Stimulated activated CD8-positive, alpha-beta memory T cell treated with anti-CD3 and anti-CD28 coated beads, Interleukin-12 subunit alpha, Interleukin-12 subunit beta, amount 100 ng/mL, for 4 hours (primary cell): ENCODE data around the gene SLC1A4.

Source experiments
- DNase-seq: peaks from one replicate; pipeline ENCODE4 v3.0.0-alpha.2; 2020; ENCODE audit warnings: low read depth

The SLC1A4 gene

GRCh38 chr2:65054749-65055421 is 65.7 kb downstream of the SLC1A4 start:
- no peak for DNase-seq

GRCh38 chr2:65055422-65056214 is 66.4 kb downstream of the SLC1A4 start:
- DNase-seq = no peak

DNA sequence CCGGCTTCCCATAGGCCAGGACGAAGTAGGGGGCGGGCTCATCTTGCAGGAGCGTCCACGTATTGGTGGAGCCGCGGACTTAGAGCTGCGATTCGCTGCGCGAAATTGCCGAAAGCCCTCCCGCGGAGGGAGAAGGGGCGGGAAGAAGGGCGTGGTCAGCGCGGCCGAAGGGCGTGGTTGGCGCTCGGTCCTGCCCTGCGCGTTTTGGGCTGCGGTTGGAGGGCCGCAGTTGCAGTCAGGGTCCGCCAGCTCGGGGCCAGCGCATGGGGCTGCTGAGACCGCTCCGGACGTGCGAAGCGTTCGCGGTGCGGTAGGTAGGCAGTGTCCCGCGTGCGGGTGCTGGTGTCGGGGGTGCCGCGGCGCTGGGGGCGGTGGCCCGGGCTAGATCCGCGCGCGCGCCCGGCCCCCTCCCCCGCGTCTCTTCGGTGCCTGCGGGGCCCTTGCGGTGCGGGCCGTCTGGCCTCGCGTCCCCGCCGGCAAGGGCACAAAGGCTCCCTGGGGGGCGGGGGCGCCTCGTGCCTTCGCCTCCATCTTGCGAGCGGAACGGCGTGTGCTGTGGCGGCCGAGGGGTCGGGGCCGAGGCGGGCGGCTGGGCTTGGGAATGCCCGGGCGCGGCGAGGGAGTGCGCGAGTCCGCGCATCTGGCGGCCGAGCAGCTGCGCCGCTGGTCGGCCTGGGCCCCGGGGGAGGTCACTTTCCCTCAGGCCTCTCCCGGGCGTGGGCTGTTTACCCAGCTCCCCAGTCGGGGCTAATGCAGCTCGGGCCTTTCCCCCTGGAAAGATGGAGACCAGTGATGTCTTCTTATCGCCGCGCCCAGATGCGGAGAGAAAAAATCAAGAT is 67.2 kb downstream of the SLC1A4 start, which contains the start of gene CEP68:
CEP68 (plus strand) TSS at position 202 of the 839 bp plus-strand sequence. CDS start 13,029 bp downstream, outside the sequence.
- peak; percentile 92 for DNase-seq

GRCh38 chr2:65057054-65057375 is 67.8 kb downstream of the SLC1A4 start:
- no peak for DNase-seq

- DNase-seq = no peak
Measured at GRCh38 chr2:65057391-65058052, 68.3 kb downstream of the SLC1A4 start.

- no peak for DNase-seq
Measured at GRCh38 chr2:65059071-65059470, 69.9 kb downstream of the SLC1A4 start.

DNA sequence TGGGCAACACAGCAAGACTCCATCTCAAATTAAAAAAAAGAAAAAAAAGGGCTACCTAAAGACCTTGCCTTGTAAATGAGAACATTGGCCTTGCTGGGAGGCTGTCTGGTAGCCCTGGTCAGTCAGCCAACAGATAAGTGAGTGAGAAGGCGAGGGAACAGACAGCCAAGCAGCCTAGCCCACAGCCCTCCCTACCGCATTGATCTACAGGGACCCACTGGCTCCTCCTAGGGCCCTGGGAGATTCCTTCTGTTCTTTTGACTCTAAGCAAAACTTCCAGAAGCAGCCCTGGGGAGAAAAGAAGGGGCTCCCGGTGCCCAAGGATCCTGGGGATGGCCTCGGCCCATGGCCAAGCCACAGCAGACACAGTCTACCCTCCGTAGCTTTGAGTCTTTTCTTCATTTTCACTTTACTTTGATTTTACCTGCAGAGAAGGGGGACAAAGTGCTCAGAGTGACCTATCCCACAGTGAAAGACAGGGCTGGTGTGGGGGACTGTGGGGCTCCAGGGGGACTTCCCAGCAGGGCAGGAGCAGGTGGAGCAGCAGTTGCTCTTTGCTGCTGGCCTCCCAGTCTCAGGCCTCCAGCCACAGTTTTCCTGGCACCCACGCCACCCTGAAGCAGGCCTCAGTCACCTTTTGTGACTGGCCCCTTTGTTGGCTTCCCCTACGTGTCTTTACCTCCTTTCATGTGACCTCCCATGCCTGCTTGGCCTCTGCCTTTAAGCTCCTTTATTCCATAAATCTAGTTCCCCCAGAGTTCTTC is 72.1 kb downstream of the SLC1A4 start:
- no peak for DNase-seq

GRCh38 chr2:65061910-65062339 is 72.7 kb downstream of the SLC1A4 start:
- DNase-seq = no peak

GRCh38 chr2:65062843-65063825 is 73.9 kb downstream of the SLC1A4 start:
- no peak for DNase-seq

DNA sequence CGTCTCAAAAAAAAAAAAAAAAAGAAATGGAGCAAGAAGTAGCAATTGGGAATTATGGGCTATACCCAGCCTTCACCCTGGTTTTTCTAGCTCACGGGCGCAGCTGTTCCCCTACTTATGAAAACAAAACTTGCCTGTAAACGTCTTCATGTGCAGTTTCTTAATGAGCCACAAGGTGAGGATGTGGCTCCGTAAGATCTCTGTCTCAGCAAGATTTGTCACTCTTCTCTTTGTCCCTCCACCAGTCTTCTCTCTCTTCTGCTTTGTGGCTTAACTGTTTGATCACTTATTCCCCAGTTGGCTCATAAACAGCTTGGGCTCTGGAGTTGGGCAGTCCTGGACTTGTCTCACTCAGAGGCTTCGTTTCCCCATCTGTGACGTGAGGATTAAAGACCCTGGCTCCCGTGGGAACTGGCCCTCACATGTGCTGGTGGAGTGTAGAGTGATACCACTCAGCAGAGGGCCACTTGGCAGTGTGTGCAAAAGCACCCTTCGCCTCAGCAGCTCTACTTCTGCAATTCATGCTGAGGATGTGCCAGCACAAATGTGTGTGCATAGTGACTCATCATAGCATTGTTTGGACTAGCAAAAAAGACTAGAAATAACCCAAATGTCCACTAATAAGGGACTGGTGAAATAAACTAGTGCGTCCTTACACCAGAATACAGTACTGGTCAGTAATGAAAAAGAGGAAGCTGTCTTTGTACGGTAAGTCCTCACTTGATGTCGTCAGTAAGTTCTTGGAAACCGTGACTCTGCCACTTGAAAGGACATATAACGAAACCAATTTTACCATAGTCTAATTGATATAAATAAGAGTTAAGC is 75.7 kb downstream of the SLC1A4 start:
- DNase-seq = no peak

GRCh38 chr2:65067806-65068553 is 78.8 kb downstream of the SLC1A4 start:
- no peak for DNase-seq

DNA sequence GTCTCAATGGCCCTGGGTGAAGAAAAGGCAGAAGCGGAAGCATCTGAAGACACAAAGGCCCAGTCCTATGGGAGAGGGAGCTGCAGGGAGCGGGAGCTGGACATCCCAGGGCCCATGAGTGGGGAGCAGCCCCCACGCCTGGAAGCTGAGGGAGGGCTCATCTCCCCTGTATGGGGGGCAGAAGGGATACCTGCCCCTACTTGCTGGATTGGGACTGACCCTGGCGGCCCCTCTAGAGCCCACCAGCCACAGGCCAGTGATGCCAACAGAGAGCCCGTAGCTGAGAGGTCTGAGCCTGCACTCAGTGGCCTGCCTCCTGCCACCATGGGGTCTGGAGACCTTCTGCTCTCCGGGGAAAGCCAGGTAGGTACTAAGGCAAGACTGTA is 80.2 kb downstream of the SLC1A4 start:
- DNase-seq = no peak

DNA sequence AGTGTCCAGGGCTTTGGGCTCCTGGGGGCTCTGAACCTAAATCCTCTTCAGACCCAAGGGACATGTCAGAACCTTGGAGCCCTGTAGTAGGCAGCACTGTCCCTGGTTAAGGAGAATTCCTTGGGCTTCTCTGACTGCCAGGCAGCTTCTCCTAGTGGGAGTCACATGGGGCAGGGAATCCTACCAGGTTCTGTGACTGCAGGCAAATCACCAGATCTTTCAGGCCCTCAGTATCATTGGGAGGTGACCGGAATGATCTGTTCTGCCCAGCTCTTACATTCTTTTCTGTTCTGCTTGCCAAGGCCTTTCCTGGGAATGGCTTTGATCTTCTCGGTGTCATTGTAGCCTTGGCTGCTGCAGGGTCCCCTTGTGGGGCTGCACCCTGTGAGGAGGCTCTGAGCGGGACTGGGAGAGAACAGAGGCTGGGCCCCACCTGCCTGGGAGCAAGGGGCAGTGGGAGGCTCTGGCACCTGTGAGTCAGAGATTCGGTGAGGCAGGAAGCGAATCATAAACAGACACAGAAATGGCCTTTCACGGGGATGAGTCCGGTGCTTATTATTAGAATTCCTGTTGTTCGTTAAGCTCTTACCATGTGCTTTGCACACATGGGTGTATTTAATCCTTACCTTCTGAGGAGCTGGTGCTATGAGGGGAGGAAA is 81.1 kb downstream of the SLC1A4 start:
- no peak for DNase-seq

- no peak for DNase-seq
Measured at GRCh38 chr2:65070856-65071255, 81.7 kb downstream of the SLC1A4 start.

- DNase-seq = no peak
Measured at GRCh38 chr2:65071499-65072180, 82.4 kb downstream of the SLC1A4 start.

- DNase-seq = no peak
Measured at GRCh38 chr2:65072181-65072970, 83.2 kb downstream of the SLC1A4 start.
